ENCODE results near the gene CTIF.
"Not testable (repeated sequence)": the region's sequence is repeated elsewhere in the genome, so short reads cannot be mapped to it uniquely, and the experiment has no call there.

CTIF gene

DNA sequence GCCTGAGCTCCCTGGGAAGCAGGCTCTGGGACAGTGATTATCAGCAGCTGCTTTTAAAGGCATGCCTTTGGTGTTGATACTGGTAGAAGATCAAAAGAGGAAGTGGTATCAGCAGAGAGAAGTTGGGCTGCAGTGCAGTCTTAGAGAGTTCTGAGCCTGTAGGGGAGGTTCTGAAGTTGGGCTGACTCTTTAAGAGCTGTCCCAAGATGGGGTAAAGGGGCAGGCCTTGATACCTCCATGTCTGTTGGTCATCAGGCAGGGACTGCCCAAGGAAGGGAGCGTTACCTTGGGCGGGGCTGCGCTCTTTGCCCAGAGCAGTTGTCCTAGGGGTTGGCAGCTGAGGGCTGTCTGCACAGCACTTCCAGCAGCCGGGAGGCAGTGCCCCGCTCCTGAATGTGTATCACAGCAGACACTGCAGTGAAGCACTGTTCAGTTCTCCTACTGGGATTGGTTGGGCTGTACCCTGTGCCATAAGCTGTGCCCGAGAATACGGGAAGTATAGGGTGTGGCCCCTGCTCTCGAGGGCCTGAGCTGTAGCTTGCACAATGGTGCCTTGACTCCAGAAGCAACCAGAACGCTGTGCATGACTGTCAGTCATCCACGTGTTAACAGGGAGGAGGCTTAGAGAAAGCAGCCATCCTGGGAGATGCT is 177.0 kb downstream of the CTIF start:
- DNase-seq: no peak

DNA sequence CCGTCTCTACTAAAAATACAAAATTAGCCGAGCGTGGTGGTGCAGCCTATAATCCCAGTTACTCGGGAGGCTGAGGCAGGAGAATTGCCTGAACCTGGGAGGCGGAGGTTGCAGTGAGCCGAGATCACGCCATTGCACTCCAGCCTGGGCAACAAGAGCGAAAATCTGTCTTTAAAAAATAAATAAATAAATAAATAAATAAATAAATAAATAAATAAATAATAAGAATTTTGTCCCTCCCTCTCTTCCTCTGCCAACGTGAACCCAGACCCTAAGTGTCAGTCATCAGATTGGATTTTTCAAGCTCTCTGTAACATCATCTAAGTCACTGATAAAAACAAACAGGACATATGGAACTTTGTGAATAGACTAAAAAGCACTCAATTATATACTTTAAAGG is 178.4 kb downstream of the CTIF start:
- not testable (repeated sequence) for DNase-seq

DNA sequence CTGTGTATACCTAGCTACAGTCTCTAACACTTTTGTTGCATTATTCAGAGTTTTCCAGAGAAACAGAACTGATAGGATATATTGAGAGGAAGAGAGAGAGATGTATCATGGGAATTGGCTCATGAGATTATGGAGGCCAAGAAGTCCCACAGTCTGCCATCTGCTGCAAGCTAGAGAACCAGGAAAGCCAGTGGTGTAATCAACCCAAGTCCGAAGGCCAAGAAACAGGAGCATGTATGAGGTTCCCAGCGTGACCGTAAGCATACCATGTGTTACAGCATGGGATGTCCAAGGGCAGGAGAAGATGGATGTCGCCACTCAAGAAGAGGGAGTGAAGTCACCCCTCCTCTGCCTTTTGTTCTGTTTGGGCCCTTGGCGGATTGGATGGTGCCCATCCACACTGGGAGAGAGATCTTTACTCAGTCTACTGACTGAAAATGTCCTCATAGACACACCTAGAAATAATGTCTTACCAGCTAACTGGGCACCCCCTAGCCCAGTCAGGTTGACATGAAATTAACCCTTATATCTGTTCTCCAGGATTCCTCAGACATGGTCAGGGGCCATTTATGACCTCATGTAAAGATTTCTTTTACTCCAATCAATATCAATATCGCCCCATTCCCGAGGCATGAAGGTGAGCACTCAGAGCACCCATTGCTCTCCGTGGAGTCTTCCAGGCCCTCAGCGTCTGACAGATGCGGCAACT is 179.6 kb downstream of the CTIF start:
- DNase-seq: no peak

DNA sequence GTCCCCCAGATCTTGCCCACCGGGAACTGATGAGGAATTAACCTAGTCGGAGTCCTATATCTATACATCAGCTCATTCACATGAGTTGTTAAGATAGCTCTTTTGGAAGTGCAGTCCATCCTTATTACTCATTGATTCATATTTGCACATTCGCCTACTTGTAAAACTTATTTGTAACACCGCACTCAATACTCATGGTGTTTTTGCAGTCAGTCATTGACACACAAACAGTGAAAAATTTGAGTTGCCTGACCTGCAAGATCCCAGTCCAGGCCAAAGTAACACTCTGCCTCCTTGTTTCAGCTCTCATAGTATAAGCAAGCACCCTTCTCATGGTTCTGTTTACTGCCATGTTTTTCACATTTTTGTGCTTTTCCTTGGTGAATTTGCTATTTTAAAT is 180.6 kb downstream of the CTIF start:
- DNase-seq: no peak

DNA sequence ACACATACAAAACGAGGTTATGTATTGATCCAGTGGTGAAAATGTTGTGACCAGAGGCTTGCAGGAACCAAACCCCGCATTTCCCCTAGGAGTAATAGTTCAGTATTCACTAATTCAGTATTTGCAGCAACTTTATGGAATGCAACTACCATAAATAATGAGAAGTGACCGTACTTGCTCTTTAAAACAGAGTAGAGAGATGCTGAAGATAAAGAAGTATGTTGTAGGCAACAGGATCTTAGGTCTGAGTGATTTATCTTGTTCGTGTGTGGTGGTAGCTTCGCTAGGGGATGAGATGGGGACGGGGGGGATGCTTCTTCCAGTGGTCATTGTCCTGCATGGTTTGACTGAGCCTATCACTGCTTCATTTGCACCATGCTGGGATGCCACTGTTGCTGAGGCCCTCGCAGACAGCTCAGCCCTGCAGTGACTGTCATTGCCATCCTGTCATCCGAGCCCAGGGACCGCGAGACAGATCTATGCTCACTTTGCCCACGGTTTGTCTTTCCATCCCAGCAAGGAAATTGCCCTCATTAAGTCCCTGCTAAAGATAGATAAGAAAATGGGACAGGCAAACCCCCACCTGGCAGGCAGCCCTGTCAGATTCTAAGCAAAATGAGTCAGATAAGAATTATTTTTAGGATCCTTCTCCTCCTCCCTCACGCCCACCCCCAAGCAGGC is 181.3 kb downstream of the CTIF start:
- no peak for DNase-seq

DNA sequence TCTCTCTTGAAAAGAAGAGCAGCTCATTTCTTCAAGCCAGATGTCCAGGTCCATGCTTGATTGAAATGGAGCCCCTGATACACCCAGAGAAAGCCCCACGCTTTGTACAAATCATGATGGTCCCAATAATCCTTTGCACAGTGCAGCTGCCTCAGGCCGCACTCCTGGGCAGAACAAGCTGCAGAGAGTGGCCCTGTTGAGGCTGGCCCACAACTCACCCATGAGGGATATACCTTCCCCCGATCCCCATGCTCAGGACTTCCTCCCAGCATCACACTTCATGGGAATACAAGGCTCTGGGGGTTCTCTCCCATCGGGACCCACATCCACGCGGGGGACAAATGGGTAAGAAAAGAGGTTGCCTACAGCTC is 181.8 kb downstream of the CTIF start:
- no peak for DNase-seq

DNA sequence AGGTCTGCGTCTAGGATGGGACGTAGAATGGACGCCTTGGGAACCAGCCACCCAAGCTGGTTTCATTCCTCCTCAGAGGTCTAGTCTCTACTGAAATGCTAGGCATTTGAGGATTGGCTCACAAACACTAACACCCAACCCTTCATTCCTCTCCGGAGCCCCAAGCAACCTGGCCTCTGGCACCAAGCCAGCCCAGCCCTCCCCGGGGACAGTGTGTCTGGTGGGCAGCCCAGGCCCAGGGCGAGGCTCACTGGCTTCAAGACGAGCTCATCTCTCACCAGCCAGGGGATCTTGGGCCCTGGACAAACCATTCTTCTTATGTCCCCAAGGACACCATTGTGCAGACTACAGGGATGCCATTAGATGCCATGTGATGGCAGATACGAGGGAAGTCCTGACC is 182.5 kb downstream of the CTIF start:
- no peak for DNase-seq

DNA sequence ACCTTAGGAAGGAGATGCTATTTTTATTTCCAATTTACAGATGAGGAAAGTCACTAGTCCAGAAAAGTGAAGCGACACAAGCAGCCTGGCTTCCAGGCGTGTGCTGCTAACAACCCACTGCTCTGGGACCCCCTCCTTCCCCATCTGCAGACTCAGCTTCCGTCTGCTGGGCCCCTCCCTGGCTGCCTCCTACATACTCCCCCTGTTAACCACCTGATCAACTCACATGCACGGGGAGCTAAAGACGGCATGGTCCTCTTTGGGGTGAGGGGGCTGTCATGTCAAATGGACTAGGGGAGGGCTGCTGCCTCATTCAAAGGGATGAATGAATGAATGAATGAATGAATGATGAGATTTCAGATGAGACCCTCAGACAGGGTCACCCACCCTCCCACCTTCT is 184.2 kb downstream of the CTIF start:
- no peak for DNase-seq

DNA sequence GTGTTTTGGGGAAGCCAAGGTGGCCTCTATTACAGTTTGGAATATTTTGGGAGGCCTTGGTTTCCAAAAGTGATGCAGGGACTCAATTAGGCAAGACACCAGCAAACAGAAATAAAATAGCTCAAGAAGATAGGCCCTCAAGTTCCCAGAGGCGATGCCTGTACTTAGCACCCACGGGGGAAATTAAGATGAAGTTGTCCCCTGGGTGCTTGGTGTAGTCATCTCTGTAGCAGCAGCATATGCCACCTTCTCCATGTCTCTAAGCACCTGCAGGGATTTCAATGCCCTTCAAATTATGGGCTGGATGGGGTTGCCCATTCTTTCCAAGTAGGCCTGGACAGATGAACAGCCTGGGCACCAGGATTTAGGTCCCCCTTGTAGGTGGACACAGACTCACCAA is 185.0 kb downstream of the CTIF start:
- DNase-seq: no peak

DNA sequence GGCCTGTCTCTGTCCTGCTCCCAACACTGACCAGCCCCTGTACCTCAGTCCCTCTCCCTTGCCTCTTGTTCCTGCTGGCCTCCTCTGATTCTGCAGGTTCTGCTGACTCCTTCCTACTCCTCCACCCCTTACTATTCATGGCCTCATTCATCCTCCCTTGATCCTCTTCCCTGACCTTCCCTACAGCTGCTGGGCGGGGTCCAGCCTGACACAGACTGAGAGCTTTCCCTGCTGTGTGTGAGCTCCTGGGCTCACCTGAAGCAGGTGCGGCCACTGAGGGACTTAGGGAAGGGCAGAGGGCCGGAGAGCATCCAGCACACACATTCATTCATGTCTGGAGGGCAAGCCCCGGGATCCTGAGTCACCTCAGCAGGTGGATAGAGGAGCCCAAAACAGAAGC is 185.6 kb downstream of the CTIF start:
- DNase-seq: no peak

DNA sequence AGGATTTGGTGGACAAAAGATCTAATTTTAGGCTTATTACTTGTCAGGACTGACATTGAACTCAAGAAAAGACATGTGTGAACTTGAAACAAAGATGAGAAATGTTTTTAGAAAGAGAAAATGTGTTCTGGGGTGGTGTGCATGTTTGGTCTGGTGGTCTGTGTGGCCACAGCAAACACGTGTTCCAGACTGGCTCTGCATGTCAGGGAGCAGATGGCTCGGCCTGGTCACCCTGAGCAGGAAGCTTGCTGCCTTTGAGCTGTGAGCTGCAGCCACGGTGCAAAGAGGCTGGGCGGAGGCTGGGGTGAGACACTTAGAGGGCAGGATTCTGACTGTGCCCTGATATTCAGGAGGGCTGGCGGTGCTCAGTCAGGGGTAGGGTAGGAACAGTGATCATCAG is 186.1 kb downstream of the CTIF start:
- DNase-seq: no peak

DNA sequence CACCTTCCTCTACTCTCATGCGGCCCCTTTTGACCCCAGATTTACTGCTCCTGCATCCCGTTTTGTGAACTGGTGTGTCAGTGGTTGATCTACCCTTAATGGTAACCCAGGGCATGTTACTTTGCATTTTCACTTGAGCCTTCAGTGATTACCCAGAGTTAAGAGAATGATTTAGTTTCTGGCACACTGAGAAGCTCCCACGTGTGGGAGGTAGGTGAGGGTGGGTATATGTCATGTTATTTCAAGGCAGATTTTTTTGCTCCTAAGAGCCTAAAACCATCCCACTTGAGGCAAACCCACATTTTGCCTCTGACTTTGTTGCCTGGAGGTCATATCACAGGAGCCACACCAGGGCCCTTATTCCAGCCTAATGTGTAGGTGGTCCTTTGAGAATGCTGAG is 186.7 kb downstream of the CTIF start:
- no peak for DNase-seq

DNA sequence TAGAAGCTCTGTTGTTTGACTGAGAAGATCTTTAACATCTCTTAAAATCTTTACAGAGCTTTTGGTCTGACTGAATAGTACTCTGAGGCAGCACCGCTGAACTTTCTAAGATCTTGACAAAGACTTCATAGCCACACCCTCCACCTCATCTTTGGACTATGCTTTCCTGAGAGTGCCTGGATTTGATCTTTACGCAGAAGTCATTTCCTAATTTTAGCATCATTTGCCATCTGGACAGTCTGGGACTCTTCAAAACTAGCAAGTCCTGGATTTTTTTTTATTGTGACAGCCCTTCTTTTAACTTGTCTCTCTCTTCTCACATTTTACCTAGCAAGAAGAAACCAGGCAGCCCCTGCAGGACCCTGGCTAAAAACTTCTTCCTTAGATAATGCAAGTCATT is 188.8 kb downstream of the CTIF start:
- DNase-seq: no peak

DNA sequence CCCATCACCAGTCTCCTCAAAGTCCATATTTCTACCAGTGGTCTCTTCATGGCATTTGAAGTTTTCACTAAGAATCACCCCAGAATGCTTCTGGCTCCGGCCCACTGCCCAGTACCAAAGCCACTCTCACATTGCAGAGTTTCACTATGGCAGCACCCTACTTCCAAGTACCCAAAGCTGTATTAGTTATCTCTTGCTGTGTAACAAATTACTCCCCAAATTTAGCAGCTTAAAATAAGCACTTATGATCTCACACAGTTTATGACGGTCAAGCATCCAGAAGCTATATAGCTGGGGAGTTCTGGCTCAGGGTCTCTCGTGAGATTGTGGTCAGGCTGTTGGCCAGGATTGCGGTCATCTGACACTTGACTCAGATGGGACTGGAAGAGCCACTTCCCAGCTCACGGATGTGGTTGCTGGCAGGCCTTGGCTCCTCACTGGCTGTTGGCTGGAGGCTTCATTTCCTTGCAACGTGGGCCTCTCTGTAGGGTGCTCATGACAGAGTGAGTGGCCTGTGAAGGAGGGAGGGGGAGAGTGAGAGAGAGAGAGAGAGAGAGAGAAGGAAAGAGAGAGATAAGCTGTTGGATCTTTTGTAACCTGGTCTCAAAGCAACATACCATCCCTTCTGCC is 189.5 kb downstream of the CTIF start:
- no peak for DNase-seq

DNA sequence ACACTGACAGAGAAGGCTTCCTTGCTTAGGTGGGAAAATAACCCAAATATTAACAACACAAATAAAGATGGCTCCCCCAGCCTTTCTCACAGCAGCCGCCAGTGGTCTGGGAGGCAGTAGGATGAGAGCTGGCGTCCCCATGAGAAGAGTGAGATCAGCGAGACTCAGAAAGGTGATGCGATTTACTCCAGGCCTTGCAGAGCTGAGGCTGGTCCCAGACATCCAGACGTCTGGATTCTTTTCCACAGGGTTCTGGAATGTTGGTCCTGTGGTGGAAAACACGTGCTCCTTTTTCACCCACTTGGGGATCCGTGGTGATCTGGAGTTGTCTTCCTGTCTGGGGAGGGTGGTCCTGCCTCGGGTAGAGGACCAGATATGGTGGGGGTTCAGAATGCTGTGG is 190.6 kb downstream of the CTIF start:
- no peak for DNase-seq

DNA sequence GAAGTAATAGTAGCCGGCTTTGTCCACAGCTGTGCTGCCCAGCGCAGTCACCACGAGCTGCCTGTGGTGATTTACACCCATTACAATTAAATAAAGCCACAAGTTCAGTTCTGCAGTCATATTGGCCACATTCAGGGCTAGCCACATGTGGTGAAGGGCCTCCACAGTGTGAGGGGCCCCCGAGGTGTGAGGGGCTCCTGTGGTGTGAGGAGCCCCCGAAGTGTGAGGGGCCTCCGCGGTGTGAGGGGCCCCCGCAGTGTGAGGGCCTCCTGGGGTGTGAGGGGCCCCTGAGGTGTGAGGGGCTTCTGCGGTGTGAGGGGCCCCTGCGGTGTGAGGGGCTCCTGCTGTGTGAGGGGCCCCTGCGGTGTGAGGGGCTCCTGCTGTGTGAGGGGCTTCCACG is 191.2 kb downstream of the CTIF start:
- DNase-seq: no peak

DNA sequence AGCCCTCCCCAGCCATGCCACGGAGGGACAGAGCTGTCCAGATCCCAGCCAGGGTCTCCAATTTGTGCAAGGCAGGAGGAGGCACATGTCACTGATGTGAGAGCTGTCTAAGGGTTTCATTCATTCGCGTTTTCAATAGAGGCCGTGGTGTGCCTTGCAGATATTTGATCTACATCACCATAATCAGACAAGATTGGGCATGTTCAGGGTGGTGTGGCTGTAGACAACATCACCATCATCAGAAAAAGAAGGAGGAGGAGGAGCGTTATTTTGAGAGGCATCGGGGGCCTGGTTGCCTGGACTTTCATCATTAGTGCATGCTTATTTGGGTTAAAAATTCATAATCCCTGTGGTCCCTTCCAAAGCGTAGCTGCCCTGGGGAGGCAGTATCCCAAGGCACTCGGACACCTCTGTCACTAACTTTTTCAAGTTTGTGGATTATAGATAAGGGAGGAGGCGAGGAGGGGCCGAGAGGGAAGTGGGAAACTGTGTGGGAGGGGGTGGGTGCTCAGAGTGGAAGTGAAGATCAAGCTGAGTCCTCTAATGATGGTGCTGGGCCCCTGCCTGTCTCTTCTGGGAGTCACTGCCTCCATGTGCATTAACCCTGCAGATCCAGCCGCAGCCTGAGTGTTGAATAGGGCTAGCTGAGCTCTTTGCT is 194.1 kb downstream of the CTIF start:
- no peak for DNase-seq

DNA sequence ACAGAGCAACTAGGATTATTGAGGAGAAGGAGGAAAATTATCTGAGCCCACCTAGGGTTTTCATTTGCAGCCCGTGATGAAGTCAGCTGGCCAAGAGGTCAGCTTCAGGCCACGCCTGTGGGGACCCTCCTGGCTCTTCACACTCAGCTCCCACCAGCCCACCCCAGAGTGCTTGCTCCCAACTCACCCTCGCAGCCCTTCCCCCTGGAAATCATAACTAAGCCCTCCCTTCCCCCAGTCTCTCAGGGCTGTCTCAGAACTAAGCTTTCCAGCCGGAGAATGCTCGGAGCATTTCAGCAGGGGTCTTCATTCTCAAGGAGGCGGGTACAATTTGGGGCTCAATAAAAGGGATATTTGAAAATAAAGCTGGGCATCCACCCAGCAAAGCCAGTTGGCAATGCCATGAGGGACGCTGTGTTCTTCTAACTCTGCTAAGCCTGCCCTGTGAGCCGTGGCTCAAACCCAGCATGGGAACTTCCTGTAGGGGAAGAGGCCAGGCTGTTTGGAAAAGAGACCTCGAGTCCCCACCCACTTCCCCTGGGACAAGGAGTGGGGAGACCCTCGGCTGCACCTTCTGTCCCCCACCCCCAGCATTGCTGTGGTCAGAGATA is 194.9 kb downstream of the CTIF start:
- DNase-seq: no peak

DNA sequence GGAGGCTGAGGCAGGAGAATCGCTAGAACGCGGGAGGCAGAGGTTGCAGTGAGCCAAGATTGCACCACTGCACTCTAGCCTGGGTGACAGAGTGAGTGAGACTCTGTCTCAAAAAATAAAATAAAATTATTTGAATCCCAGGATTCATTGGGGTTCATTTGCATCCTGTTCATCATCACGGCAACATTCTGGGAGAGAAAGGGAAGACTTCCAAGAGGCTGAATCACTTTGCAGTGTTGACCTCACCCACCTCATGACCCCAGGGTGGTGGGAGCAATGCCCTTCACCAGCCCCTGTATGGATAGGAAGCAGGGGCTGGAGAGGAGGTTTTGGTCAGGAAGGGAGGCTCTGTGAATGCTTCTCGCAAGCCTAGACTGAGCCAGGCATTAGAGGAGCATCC is 195.6 kb downstream of the CTIF start:
- no peak for DNase-seq

DNA sequence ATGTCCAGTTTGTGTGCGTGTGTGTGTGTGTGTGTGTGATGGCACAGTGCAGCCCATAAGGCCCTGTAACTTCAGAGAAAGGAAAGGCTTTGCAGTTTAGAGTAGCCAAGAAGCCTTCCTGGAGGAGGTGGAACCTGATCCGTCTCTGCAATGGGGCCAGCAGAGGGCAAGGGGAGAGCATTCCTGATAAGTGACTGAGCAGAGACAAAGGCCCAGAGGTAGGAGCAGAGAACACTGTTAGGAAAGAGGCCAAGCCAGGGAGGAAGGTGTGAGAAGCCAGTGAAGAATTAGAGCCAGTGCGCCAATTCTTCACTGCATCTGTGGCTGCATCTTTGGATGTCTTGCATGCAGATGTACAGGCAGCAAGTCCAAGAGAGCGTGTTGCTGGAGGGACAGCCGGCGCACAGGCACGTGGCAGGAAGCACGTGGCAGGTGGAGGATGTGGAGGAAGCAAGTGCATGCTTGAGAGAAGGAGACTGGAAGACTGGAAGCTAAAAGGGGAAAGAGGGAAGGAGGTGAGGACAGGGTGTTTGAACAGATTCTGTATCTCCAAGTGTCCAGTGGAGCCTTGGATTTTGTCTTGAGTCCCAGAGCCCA is 196.3 kb downstream of the CTIF start:
- DNase-seq: no peak

DNA sequence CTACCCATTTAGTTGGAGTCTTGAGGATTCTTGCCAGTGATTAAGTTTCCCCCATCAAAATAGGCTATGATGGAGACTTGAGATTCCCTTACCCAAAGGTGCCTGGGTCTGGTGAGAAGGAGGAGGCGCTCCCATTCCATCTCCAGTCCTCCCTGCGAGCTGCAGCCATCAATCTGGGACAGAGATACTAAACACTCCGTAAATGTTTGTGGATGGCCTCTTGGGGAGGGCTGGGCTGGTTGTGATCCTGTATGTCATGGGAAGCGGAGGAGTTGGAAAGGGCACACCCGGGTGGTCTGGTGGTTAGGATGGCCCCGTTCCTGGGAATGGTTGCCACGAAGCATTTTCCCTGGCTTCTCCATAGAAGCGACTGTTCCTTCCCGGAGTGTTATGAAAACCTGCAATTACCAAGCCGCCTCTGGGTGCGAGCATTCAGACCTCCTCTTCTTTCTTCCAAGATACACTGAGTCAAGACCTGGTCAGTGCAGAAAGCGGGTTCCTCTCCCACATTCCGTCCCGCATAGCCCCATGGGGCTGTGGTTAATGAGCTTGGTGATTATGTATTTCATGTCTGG is 196.9 kb downstream of the CTIF start:
- no peak for DNase-seq

Measured in NCI-H446 (cell line).